Pancreas (tissue), 10 donors: ENCODE results near the gene TCF3. TPM values are rescaled to one million over a fixed set of nuclear protein-coding genes. Genes with fewer than 3 reads are reported as not detected.

Experiments
- ATAC-seq, 4 donors: fragments of 200-7000 bp; cut with Tn5 transposase; one replicate each; pipeline versions ENCODE4 v1.8.0 to v1.9.1; 2020; ENCODE audit warnings: mild to moderate bottlenecking in 4 of 4, moderate library complexity in 4 of 4
- DNase-seq, 6 donors: peaks; one replicate each; pipeline ENCODE4 v3.0.0-alpha.2; 2020
- FAIRE-seq: peaks from 2 replicates; lab custom pipeline; 2012; peaks lifted over from hg19 to GRCh38; lab: Jason Lieb, UNC
- H3K27ac ChIP-seq, 4 donors: fragments of 200-600 bp; sonication (generic); 1 replicate in 3 of 4; 2 replicates in 1 of 4; pipeline versions ENCODE4 v1.5.0 to v1.8.0; 2020
- H3K27me3 ChIP-seq, 4 donors: fragments of 200-600 bp; one replicate each; pipeline ENCODE4 v1.8.0; 2021
- H3K36me3 ChIP-seq, 3 donors: fragments of 200-600 bp; sonication (generic) in 1 of 3; one replicate each; pipeline versions ENCODE4 v1.5.0 to v1.8.0; 2020 to 2021
- H3K4me1 ChIP-seq, 3 donors: fragments of 200-600 bp; one replicate each; pipeline ENCODE4 v1.8.0; 2021
- H3K4me3 ChIP-seq, 4 donors: fragments of 200-600 bp; sonication (generic) in 2 of 4; one replicate each; pipeline versions ENCODE4 v1.5.0 to v1.8.0; 2020 to 2021
- H3K9me3 ChIP-seq, 4 donors: fragments of 200-600 bp; one replicate each; pipeline ENCODE4 v1.8.0; 2021
- WGBS, 2 donors: extraction: QIAGEN DNeasy Blood & Tissue Kit; methylation state at CpG; one replicate each; pipeline ENCODE4 v1.1.7; 2013; 5-methylcytosine and 5-hydroxymethylcytosine counted together
- intact Hi-C, 3 donors: fragments of 100-400 bp; cut with DNase I; formaldehyde crosslinking; loops; one replicate each; pipeline versions ENCODE4 v1.11.1 to v1.14.2; 2022
- polyA plus RNA-seq, 2 donors: library from polyadenylated mRNA; stranded (reverse); fragments of 200-250 nt; gene quantifications; one replicate each; pipeline ENCODE4 v1.2.3, GENCODE V29; 2013
- total RNA-seq, 6 donors: library from RNA; stranded (reverse); fragmentation: NEBNext Ultra II Directional in 4 of 6; extraction: Animal tissue kit (Norgen Biotek cat#: 25700) in 4 of 6; gene quantifications; one replicate each; pipeline versions ENCODE4 v1.2.1 to v1.2.4, GENCODE V29; 2021 to 2023
- TF ChIP-seq, protein P1 (sequence below), 4 donors: fragments of 200-600 bp; sonication (generic) in 3 of 4; IDR thresholded peaks; one replicate each; pipeline versions ENCODE4 v1.5.0 to v1.8.0; 2021; ENCODE audit warnings: antibody characterized with exemption in 4 of 4
- donor health status: healthy with polysubstance abuse.
- donor health status: DM: no; HTN: no; CAD: no; lungs with moderate emphysema.
- donor health status: DM: no; HTN: no; CAD: no.
- donor health status: control.
- donor health status: control.
- donor health status: Bipolar disorder and iron deficiency.
- donor health status: DM: yes; HTN: yes; CAD: no.
- donor health status: DM: no; HTN: no; CAD: no.
- donor health status: DM: no; HTN: no; CAD: no.
- donor health status: DM: yes; HTN: yes; CAD: no.

TCF3 gene
- total and polyA plus RNA-seq, 8 donors: 19.8 to 41.9 (median 26.7) TPM

DNA sequence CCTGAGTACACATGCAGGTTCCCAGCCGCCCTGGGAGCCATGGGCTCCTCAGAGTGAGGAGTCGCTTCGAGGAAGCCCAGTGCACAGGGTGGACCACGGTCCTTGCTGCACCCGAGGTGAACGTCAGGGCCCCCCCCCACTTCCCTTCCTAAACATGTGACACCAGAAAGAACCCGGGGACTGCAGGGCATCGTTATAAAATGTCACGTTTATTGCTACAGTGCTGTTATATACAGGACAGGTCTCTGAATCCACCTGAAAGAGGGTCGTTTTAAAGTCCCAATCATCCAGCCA lies 43.4 kb downstream of the TCF3 start:
- Histone ChIP-seq H3K27ac (no peak overlapping the region), H3K27me3 (no peaks in the 10 kb centered on the region), H3K36me3 (peaks cover 0 to 16% (median 4%) of the 10 kb centered on the region in 3 donors), H3K9me3 (no peaks in the 10 kb centered on the region), H3K4me1 (peaks cover 4 to 6% (median 5%) of the 10 kb centered on the region in 3 donors), H3K4me3 (no peak overlapping the region)
- DNase-seq (no peak), FAIRE-seq (no peak), ATAC-seq (no peak)
- TF ChIP-seq, protein P1, sequence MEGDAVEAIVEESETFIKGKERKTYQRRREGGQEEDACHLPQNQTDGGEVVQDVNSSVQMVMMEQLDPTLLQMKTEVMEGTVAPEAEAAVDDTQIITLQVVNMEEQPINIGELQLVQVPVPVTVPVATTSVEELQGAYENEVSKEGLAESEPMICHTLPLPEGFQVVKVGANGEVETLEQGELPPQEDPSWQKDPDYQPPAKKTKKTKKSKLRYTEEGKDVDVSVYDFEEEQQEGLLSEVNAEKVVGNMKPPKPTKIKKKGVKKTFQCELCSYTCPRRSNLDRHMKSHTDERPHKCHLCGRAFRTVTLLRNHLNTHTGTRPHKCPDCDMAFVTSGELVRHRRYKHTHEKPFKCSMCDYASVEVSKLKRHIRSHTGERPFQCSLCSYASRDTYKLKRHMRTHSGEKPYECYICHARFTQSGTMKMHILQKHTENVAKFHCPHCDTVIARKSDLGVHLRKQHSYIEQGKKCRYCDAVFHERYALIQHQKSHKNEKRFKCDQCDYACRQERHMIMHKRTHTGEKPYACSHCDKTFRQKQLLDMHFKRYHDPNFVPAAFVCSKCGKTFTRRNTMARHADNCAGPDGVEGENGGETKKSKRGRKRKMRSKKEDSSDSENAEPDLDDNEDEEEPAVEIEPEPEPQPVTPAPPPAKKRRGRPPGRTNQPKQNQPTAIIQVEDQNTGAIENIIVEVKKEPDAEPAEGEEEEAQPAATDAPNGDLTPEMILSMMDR (IDR thresholded peaks at IDR 0.05): no peak
- 43 to 50% methylated on average over 10 of the region's 10 CpGs for WGBS, 2 donors
- intact Hi-C loops: no loop called here

DNA sequence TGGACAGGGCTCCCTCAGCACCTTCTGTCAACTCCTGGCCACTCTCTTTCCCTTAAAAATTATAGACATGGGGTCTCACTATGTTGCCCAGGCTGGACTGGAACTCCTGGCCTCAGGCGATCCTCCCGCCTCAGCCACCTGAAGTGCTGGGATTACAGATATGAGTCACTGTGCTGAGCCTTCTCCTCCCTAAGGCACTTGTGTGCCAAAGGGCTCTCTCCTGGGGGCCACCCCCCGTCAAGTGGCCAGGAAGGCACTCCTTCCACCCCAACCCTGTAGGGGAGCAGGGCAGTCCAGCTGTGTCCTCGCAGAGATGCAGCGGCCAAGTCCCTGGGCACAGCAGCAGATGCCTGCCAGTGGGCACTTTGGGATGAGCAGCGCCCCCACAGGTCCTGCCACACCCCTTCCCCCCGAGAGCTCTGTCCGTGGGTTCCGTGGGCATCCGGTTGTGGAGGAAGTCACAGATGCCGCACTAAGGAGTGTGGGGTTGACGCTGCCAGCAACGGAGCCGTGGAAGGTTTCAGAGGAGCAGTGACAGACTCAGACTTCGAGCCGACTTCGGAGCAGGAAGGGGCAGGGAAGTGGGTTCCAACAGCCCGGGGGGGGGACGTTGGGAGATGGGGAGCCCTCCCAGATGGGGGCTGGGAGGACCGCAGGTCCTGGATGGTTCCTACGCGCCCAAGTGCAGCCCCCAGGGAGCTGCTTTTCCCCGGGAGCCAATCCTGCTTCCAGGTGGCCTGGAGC lies 43.9 kb downstream of the TCF3 start:
- H3K36me3 ChIP-seq: peaks cover 0 to 11% (median 4%) of the 10 kb centered on the region in 3 donors
- no peak overlapping the region for H3K27ac ChIP-seq
- TF ChIP-seq, protein P1 (IDR thresholded peaks at IDR 0.05): no peak
- H3K4me3 ChIP-seq: no peak overlapping the region
- ATAC-seq: no peak
- H3K4me1 ChIP-seq: peaks cover 4 to 10% (median 7%) of the 10 kb centered on the region in 3 donors
- WGBS, 2 donors: 59 to 64% methylated on average over 21 to 23 of the region's 23 CpGs
- no peaks in the 10 kb centered on the region for H3K27me3 ChIP-seq
- FAIRE-seq: no peak
- intact Hi-C loops: no loop called here
- no peak for DNase-seq
- no peaks in the 10 kb centered on the region for H3K9me3 ChIP-seq

DNA sequence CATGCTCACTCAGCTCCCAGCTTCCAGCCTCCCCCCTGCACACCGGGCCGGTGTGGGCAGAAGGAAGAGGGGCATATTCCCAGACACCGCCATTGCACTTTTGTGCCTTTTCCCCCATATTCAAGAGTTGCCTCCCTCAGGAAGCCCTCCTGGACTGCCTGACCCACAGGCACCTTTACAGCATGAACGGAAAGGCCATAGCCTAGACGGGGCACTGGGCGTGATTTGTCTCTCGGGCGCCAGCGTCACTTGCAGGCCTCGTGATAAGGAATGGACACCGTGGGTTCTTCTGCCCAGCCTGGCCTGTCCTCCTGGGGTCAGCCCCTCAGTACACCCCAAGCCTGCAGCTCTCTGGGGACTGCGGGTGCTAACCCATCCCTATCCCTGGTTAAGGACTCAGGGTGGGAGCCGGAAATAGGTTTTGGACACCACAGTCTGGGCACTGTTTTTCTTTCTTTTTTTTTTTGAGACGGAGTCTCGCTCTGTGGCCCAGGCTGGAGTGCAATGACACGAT lies 46.2 kb downstream of the TCF3 start:
- DNase-seq (peak in 1 of 6 donors; percentile 74), FAIRE-seq (no peak), ATAC-seq (peak in 3 of 4 donors; percentile 1 to 6 (median 1))
- H3K9me3 ChIP-seq: no peaks in the 10 kb centered on the region
- peak overlapping the region; percentile 6 to 94 (median 84) for H3K4me3 ChIP-seq
- intact Hi-C loops: no loop called here
- peak overlapping the region; percentile 72 to 84 (median 78) for H3K27ac ChIP-seq
- H3K27me3 ChIP-seq: no peaks in the 10 kb centered on the region
- WGBS, 2 donors: 12 to 19% methylated on average over 14 to 16 of the region's 16 CpGs
- TF ChIP-seq, protein P1 (IDR thresholded peaks at IDR 0.05): no peak
- no peaks in the 10 kb centered on the region for H3K36me3 ChIP-seq
- peaks cover 4 to 11% (median 11%) of the 10 kb centered on the region in 3 donors for H3K4me1 ChIP-seq

DNA sequence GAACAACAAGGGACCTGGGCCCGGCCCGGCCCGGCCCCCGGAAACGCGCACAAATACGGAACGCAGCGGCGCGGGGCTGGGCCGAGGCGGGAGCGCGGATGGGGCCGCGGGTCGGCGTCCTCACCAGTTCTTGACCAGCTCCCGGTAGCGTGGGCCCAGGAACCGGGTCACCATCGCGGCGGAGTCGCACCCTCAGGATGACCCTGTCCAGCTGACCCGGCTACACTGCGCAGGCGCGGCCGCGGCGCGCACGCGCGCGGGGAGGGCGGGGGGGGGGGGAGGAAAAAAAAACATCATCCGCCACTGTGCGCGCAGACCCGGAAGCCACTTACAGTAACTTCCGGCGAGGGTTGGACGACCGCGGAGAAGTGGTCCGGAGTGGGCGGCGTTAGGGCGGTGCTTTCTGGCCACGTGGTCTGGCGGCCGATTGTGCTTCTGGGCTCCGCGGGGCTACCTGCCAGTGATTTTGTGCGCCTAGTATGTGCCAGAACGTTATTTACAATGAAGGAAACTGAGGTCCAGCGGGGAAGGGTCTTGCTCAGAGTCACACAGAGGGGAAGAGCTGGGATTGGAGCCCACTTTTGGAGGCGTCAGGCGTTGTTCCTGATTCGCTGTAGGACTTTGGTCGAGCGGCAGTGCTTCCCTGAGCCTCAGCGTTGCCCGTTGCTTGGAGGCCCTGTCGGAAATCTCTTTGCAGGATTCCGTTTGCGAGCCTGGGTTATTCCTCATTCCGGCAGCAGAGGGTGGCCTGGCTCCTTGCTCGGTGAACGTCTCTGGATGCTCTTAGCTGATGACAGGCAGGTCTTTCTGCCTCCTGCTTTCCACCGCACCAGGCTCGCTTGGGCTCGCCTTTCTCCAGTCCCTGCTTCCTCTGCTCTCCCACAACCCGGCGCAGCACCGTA lies 46.9 kb downstream of the TCF3 start, which contains the start of gene UQCR11:
Gene UQCR11 (minus strand): TSS at position 227 of the 902 bp plus-strand sequence. CDS start 53 bp downstream, at position 174.
- TF ChIP-seq, protein P1 (IDR thresholded peaks at IDR 0.05): peak in 1 of 4 donors; percentile 33
- ATAC-seq: peak; percentile 94 to 97 (median 96)
- intact Hi-C loops: no loop called here

More for the DNA sequence above, 46.9 kb downstream of the TCF3 start, which contains the start of gene UQCR11:
- Histone ChIP-seq H3K4me3 (peak within 1 kb of the TSS; percentile 74 to 94 (median 86)), H3K27me3 (no peaks in the 10 kb centered on the region), H3K4me1 (peaks cover 4 to 11% (median 11%) of the 10 kb centered on the region in 3 donors), H3K9me3 (no peaks in the 10 kb centered on the region), H3K36me3 (no peaks in the 10 kb centered on the region), H3K27ac (peak within 1 kb of the TSS; percentile 72 to 84 (median 78))
- FAIRE-seq (no peak), DNase-seq (peak; percentile 90 to 98 (median 94))
- 0% methylated on average over 70 to 79 of the region's 79 CpGs for WGBS, 2 donors
